HG02852 (cell line): ENCODE measurements around the gene GLG1.
"Not testable (repeated sequence)": the region's sequence is repeated elsewhere in the genome, so short reads cannot be mapped to it uniquely, and the experiment has no call there.

ENCODE experiments used
- ATAC-seq: cut with Tn5 transposase; IDR thresholded peaks from one replicate; pipeline ENCODE4 v1.9.1; 2021; ENCODE audit warnings: mild to moderate bottlenecking, moderate library complexity; ENCODE audit not compliant: unreplicated experiment

GLG1 gene

GRCh38 chr16:74542911-74543578 lies 63.9 kb downstream of the GLG1 start:
- ATAC-seq, result not testable (repeated sequence)

GRCh38 chr16:74540663-74541062 lies 66.3 kb downstream of the GLG1 start:
- not testable (repeated sequence) for ATAC-seq

GRCh38 chr16:74538801-74539200 lies 68.1 kb downstream of the GLG1 start:
- ATAC-seq, result not testable (repeated sequence)

- not testable (repeated sequence) for ATAC-seq
Measured at GRCh38 chr16:74537746-74538145, 69.2 kb downstream of the GLG1 start.

GRCh38 chr16:74534650-74535049 lies 72.3 kb downstream of the GLG1 start:
- not testable (repeated sequence) for ATAC-seq

GRCh38 chr16:74524926-74525325 lies 82.0 kb downstream of the GLG1 start:
- ATAC-seq, result no peak

- ATAC-seq, result no peak
Measured at GRCh38 chr16:74524117-74524516, 82.8 kb downstream of the GLG1 start.

GRCh38 chr16:74523706-74524105 lies 83.2 kb downstream of the GLG1 start:
- ATAC-seq, result not testable (repeated sequence)

GRCh38 chr16:74522160-74522559 lies 84.8 kb downstream of the GLG1 start:
- no peak for ATAC-seq

GRCh38 chr16:74521691-74522090 lies 85.2 kb downstream of the GLG1 start:
- ATAC-seq, result no peak

- not testable (repeated sequence) for ATAC-seq
Measured at GRCh38 chr16:74518934-74519333, 88.0 kb downstream of the GLG1 start.

GRCh38 chr16:74511961-74512360 lies 95.0 kb downstream of the GLG1 start:
- ATAC-seq, result no peak

GRCh38 chr16:74505011-74505410 lies 101.9 kb downstream of the GLG1 start:
- ATAC-seq, result no peak

GRCh38 chr16:74503412-74503811 lies 103.5 kb downstream of the GLG1 start:
- no peak for ATAC-seq

- no peak for ATAC-seq
Measured at GRCh38 chr16:74501484-74502478, 105.1 kb downstream of the GLG1 start.

- ATAC-seq, result no peak
Measured at GRCh38 chr16:74500907-74501306, 106.0 kb downstream of the GLG1 start.

- no peak for ATAC-seq
Measured at GRCh38 chr16:74499114-74499513, 107.8 kb downstream of the GLG1 start.

- ATAC-seq, result no peak
Measured at GRCh38 chr16:74497761-74498160, 109.2 kb downstream of the GLG1 start.

- no peak for ATAC-seq
Measured at GRCh38 chr16:74496054-74496453, 110.9 kb downstream of the GLG1 start.

GRCh38 chr16:74492976-74493375 lies 113.9 kb downstream of the GLG1 start:
- no peak for ATAC-seq

- no peak for ATAC-seq
Measured at GRCh38 chr16:74487634-74488495, 119.0 kb downstream of the GLG1 start.
